Activated CD8-positive, alpha-beta memory T cell treated with anti-CD3 and anti-CD28 coated beads for 4 hours (primary cell): ENCODE data around the gene PLTP.
"Not testable (repeated sequence)": the region's sequence is repeated elsewhere in the genome, so short reads cannot be mapped to it uniquely, and the experiment has no call there.

ENCODE experiments used
- DNase-seq, 2 donors: peaks; one replicate each; pipeline ENCODE4 v3.0.0-alpha.2; 2020; ENCODE audit warnings: low read depth in 2 of 2

The PLTP gene

DNA sequence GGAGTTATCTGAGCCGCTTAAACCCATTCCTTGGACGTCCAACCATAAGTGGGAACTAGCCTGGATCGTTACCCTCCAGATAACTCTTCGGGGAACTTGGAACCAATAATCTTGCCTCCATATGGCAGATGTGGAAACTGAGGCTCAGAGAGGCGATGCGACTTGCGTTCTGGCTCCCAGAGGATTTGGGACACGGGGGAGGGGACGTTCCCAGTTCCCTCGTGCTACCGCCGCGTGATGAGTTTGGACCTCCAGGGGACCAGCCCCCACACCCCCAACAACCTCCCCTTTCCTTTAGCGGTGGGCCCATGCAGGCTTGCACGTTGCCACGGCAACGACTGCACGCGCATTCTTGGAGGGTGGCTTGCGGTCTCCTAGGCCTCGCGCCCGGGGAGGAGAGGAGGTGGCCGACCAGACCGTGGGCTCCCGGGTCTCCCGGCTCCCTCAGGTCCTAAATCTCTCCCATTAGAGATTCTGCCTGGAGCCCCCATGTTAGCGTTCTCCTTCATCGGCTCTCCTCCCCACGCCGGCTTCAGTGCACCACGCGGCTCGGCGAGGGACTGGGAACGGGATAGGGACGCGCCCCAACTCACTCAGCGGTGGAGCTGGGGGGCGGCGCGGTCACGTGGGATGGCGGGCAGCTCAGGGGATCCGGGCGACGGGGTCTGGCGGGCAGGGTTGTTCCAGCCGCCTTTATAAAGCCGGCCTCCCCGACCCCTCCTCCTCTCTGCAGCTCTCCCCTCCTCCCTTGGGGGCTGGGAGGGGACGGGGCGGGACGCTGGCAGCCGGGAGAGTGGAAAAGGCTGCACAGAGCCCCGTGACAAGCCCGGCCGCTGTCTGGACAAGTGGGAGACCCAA is at the start of gene PLTP:
Gene PLTP (minus strand): TSS at position 670 of the 858 bp plus-strand sequence. CDS start 703 bp downstream, outside the sequence.
- DNase-seq, result no peak

GRCh38 chr20:45959956-45960630 is 48.1 kb upstream of the PLTP start:
- no peak for DNase-seq

DNA sequence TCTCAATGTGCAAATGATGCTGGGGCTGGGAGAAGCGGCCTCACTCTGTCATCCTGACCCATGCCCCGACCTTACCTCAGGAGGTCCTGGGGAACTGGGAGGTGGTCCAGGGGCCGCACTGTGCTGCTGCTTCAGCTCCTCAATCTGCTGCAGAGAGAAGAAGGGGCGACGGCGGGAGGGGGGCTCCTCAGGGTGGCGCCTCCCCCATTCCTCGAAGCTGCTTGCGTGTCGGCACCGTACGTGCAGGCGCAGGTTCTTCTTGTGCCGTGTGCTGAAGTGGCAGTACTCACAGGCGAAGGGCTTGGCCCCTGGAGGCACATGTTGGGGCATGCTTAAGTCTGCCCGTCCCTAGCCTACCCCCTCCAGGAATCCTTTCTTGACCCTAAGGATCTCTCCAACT is 47.2 kb upstream of the PLTP start:
- DNase-seq, result no peak

DNA sequence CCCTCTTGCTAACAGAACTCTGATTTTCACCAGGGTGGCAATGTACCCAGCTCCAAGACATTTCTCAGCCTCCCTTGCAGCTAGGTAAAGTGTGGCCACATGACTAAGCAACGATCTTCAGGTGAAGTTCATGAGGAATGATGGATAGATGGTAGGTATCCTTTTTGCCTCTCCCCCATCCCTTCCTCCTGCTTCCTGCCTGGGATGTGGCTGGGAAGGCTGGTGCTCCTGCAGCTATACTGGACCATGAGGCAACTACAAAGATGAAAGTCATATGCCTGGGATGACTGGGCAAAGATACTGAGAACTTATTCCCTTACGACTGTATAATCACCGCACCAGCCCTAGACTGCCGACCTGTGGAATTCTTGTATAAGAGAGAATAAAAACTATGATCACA is 46.6 kb upstream of the PLTP start:
- no peak for DNase-seq

GRCh38 chr20:45957021-45957941 is 45.3 kb upstream of the PLTP start:
- DNase-seq, result no peak

DNA sequence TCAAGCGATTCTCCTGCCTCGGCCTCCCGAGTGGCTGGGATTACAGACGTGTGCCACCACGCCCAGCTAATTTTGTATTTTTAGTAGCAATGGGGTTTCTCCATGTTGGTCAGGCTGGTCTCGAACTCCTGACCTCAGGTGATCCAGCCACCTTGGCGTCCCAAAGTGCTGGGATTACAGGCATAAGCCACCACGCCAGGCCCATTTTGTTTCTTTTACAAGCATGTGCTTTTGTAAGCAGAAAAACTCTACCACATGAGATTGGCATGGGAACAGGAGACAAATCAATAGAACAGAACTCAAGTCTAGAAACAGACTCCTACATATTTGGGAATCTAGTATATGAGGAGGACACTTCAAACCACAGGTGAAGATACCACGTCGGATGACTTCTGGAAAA is 44.4 kb upstream of the PLTP start:
- DNase-seq, result not testable (repeated sequence)

- no peak for DNase-seq
These were observed 41.7 kb upstream of the PLTP start for GRCh38 chr20:45953672-45954071.

GRCh38 chr20:45952861-45953260 is 40.9 kb upstream of the PLTP start:
- no peak for DNase-seq

DNA sequence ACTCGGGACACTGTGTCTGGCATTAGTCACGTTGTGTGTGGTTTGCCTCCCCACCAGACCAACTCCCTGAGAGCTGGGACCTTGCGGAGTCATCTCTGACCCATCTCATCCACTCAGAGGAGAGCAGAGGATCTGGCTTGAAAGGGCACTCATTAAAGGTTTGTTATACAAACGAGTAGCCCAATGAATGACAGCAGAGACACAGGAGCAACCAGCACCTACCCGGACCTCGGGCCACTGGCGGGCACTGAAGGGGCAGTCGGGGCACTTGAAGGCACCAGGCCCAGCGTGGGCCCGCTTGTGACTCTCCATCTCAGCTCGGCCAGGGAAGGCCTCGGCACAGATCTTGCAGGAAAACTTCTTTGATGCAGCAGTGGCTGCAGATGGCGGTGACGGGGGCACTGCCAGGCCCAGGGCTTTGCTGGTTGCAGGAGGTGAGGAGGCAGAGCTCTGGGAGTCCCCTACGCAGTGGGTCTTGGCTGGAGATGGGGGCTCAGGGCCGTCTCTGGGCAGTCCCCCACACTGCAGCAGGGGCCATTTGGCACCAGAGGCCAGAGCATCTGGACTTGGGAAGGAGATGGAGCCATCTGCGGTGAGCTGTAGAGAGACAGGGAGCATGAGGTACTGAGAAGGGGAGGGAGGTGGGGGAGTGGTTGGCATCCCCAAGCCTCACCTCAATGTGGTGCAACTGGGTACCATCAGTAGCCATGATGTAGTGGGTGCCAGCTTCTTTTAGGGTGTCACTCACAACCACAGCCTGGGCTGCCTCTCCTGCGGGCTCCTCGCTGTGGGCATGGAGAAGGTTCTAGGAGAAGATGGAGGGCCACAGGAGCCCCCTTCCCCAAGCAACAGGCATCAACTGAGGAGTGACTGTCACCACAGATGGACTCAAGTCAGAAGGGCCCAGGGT is 40.2 kb upstream of the PLTP start:
- no peak for DNase-seq

DNA sequence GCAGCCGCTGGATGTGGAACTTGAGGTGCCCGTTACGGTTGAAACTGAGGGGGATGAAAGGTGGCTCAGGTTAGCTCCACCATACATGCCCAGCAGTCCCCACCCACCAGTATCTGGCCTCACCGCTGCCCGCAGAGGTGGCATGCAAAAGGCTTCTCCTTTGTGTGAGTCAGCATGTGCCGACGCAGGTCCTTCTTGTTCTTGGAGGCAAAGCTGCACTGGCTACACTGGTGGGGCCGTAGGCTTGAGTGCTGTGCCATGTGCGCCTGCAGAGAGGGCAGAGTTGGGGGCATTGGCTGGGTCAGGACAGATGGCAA is 38.3 kb upstream of the PLTP start:
- DNase-seq, result no peak

- no peak for DNase-seq
These were observed 37.8 kb upstream of the PLTP start for GRCh38 chr20:45949542-45950329.

DNA sequence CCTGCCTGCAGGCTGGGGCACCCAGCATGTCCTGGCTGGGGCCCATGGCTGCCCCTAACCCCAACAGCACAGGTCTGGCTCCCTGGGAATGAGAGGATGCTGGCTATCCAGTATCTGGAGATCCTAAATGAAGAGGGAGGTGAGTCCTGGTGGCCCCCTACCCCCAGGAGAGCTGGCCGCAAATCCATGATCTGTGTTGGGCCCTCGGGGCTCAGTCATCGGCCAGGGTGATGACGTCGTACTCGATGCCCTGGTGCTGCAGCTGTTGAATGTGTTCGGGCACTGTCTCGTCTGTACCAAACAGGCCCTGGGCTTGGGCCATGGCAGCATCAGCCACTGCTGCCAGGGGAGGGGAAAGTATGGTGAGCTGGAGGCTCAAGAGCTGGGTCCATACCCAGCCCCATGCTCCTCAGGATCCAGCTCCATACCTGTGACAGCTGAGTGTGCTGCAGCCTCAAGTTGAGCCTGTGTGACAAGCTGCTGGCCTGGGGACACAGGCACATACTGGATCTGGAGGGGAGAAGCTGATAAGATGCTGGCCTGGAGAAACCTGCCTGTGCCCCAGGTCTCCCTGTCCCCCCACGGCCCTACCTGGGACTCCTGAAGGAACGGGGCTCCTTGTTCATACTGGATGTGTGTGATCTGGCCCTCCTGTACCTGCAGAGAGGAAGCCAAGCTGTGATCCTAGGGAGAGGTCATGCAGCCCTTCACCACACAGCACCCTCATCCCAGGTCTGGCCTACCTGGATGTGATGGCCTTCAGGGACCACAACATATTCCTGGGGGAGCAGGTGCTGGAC is 37.0 kb upstream of the PLTP start:
- DNase-seq, result no peak

DNA sequence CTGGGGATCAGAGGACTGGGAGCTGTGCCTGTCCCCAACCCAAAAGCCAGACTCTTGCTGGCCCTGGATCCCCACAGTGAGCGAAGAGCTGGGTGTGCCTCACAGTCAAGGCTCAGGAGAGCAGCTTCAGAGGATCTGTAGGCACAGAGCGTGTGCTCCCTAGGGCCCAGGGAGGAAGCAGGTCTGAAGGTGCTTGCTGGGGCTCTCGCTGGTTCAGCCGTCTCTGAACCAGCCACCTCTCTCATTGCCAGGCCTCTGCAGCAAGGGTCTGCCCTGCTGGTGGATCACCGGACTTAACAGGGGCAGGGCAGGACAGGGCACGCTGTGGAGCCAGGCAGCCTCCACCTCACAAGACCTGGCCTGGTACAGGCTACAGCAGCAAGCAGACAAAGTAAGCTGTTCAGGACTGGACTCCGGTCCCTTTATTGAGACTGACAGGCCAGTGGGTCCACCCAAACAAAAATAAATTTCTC is 36.3 kb upstream of the PLTP start:
- DNase-seq, result no peak

- DNase-seq, result no peak
These were observed 35.3 kb upstream of the PLTP start for GRCh38 chr20:45947110-45947866.

DNA sequence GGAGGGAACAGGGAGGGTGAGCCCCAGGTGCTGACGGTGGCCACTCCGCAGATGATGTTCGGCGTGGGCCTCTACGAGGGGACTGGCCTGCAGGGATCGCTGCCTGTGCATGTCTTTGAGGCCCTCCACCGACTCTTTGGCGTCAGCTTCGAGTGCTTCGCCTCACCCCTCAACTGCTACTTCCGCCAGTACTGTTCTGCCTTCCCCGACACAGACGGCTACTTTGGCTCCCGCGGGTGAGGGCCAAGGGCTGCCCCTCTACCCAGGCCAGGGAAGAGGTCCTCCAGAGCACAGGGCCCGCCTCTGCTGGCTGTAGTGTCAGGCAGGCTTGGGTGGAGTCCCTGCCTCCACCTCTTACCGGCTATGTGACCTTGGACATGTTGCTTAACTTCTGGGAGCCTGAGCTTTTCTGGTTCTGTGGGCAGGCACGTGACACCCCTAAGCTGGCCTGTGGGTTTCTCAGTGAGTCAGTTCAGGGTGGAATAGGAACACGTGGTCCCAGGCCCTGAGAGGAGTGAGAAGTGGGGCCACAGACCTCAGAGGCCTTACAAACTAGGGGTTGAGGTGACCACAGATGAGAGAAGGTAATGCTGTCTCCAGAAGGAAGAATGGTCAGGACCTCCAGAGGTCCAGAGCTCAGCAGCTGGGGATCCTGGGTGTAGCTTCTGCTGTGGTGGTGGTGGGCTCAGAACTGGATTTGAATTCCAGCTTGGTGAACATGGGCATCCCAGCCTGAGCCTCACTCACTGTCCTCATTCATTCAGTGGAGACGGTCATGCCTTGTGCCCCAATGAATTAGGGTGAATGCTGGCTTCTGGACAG is 34.4 kb upstream of the PLTP start:
- peak; percentile 47 for DNase-seq

DNA sequence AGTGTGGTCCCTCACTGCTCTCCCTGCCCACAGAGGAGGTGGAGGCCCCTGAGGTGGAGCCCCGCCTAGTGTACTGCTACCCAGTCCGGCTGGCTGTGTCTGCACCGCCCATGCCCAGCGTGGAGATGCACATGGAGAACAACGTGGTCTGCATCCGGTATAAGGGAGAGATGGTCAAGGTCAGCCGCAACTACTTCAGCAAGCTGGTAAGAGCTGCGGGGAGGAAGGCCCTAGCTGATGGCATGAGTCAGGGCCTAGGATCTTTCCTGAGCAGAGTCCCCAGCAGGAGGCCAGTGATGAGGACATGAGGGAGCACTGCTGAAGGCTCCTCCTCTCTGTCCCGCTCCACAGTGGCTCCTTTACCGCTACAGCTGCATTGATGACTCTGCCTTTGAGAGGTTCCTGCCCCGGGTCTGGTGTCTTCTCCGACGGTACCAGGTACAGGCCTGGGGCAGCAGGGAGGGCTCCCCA is 33.8 kb upstream of the PLTP start:
- no peak for DNase-seq

DNA sequence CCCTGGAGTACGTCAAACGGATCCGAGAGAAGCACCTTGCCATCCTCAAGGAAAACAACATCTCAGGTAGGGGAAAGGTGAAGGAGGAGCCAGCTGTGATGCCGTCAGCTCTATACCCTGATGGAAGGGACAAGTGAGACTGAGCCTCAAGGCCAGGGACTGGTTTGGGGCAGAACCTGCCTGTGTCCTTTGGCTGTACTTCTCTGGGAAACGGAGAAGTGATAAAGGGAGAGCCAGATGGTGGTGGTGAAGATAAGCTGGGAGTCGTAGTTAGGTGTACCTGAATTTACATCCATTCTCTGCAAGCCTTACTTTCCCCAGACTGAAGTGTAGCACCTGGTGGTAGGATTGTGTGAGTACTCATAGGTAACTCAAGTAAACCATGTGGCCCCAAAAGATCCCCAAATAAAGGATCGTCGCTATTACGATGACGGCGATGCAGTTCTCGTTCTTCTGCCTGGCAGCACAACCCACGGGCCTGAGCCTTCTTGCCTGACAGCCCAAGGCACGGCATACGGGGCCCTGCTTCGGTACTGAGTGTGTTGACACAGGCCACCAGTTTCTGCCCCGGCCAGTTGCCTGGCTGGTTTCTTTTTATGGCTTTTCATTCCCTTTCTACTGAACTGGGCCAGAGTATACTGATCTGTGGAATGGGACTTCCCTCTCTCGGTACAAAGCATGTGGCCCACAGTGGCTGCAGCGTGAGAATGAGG is 33.2 kb upstream of the PLTP start:
- no peak for DNase-seq
